ENCODE data around the gene TPK1. TPM values are rescaled to one million over a fixed set of nuclear protein-coding genes. Genes with fewer than 3 reads are reported as not detected.

TPK1 gene
- total and polyA plus RNA-seq, 2 of the 8 experiments (the other 6 are each of a cell fraction or from before 2014, with no cell fraction given), result 1.9 to 2.7 TPM

GRCh38 chr7:144822223-144822622 is 13.6 kb downstream of the TPK1 start:
- Histone ChIP-seq H4K20me1 (replicated peaks in 1 of 2; ENCODE audit: control insufficient read depth in 1 of 2, insufficient read depth in 2 of 2, low read length in 2 of 2) (no peaks in the 10 kb centered on the region), H2BK15ac (ENCODE audit: low read length) (no peak overlapping the region), H3K9me3 (ENCODE audit: insufficient read depth in 2 of 2, low read depth in 1 of 2, low read length in 1 of 2) (no peaks in the 10 kb centered on the region), H3K14ac (ENCODE audit: insufficient read length) (no peak overlapping the region), H3K4me3 (ENCODE audit: extremely low read depth in 1 of 4, insufficient read depth in 2 of 4, low read depth in 3 of 4, low read length in 4 of 4) (no peak overlapping the region), H3K79me2 (ENCODE audit: control insufficient read depth in 1 of 2, insufficient read depth in 2 of 2, low read length in 2 of 2) (no peaks in the 10 kb centered on the region), H3K27ac (ENCODE audit: low read depth, low read length) (no peak overlapping the region), H3K18ac (ENCODE audit: extremely low read depth, low read length) (no peak overlapping the region), H3K23ac (ENCODE audit: insufficient read length) (no peak overlapping the region), H3K4ac (replicated peaks; ENCODE audit: insufficient read length, low read depth, low read length) (no peak overlapping the region), H2BK5ac (ENCODE audit: low read depth, low read length) (no peak overlapping the region), H3K36me3 (ENCODE audit: control insufficient read depth in 2 of 4, insufficient read depth in 4 of 4, low read length in 3 of 4) (no peaks in the 10 kb centered on the region), H3K9ac (replicated peaks in 1 of 4; ENCODE audit: extremely low read depth in 1 of 4, low read depth in 3 of 4, low read length in 3 of 4) (no peak overlapping the region), H2BK12ac (ENCODE audit: low read depth, low read length) (no peak overlapping the region), H3K4me2 (ENCODE audit: insufficient read depth in 1 of 2, low read depth in 2 of 2, low read length in 2 of 2) (no peak overlapping the region), H2BK120ac (replicated peaks; ENCODE audit: low read depth, low read length) (no peak overlapping the region), H2BK20ac (ENCODE audit: low read length) (no peak overlapping the region), H3K23me2 (ENCODE audit: low read depth, low read length) (no peaks in the 10 kb centered on the region), H3K56ac (replicated peaks; ENCODE audit: insufficient read length, low read depth, low read length) (no peak overlapping the region), H2AFZ (ENCODE audit: low read length) (no peak overlapping the region), H4K5ac (ENCODE audit: insufficient read length, low read depth, low read length) (no peak overlapping the region), H2AK5ac (ENCODE audit: low read depth, low read length) (no peak overlapping the region), H3K79me1 (ENCODE audit: low read depth, low read length) (no peaks in the 10 kb centered on the region), H4K91ac (replicated peaks; ENCODE audit: insufficient read length, low read length) (no peak overlapping the region), H4K8ac (ENCODE audit: extremely low read depth, insufficient read depth, low read length) (peak overlapping the region; percentile 36), H3K27me3 (replicated peaks in 1 of 4; ENCODE audit: control insufficient read depth in 3 of 4, extremely low read depth in 1 of 4, insufficient read depth in 3 of 4, low read length in 3 of 4) (no peaks in the 10 kb centered on the region), H3K4me1 (replicated peaks in 1 of 4; ENCODE audit: control insufficient read depth in 3 of 4, insufficient read depth in 4 of 4, low read length in 3 of 4) (peaks cover 0 to 3% (median under 1%) of the 10 kb centered on the region in 4 experiments; a peak in 2 of 7 replicates)
- WGBS, 2 experiments (ENCODE audit: extremely low coverage in 1 of 2, insufficient coverage in 1 of 2, insufficient read length in 1 of 2, insufficient replicate concordance in 2 of 2, low coverage in 1 of 2, low lambda C conversion rate in 2 of 2, missing lambda C conversion rate in 1 of 2), result 88% methylated on average over 3 of the region's 3 CpGs; no CpG with 5 or more reads in 1 of the 2 experiments
- POLR2A ChIA-PET (ENCODE audit: partially characterized antibody), result interaction anchor here (1.3 kb wide), 1 partner anchor 13 kb away, joined by 3 read pairs; no protein-coding TSS in a partner anchor
- DNase-seq (ENCODE audit: low read depth in 1 of 2, low spot score in 2 of 2) (no peak), FAIRE-seq (no peak)
- CTCF ChIA-PET (ENCODE audit: partially characterized antibody), result interaction anchor here (0.7 kb wide), 1 partner anchor 17 kb away, joined by 3 read pairs; no protein-coding TSS in a partner anchor
- TF ChIP-seq MAX (IDR thresholded peaks at IDR 0.05) (no peak), CBX8 (IDR thresholded peaks at IDR 0.05; ENCODE audit: borderline replicate concordance, low read depth, low read length) (no peak), HDAC2 (IDR thresholded peaks at IDR 0.05; ENCODE audit: borderline replicate concordance in 1 of 2, low read depth in 2 of 2, low read length in 2 of 2) (no peak), JUN (IDR thresholded peaks at IDR 0.05; ENCODE audit: low read depth, low read length) (no peak), CHD1 (IDR thresholded peaks at IDR 0.05; ENCODE audit: low read depth, low read length) (no peak), SIRT6 (IDR thresholded peaks at IDR 0.05; ENCODE audit: low read length) (no peak), SIX5 (IDR thresholded peaks at IDR 0.05; ENCODE audit: low read depth, low read length) (no peak), TCF12 (IDR thresholded peaks at IDR 0.05; ENCODE audit: low read depth, low read length) (no peak), POU5F1 (IDR thresholded peaks at IDR 0.05; ENCODE audit: low read depth, low read length) (no peak), GTF2F1 (IDR thresholded peaks at IDR 0.05; ENCODE audit: borderline replicate concordance, low read depth, low read length) (no peak), EP300 (IDR thresholded peaks at IDR 0.05; ENCODE audit: borderline replicate concordance in 1 of 2, low read depth in 2 of 2, low read length in 2 of 2) (no peak), CHD2 (IDR thresholded peaks at IDR 0.05; ENCODE audit: low read length) (no peak), ATF3 (IDR thresholded peaks at IDR 0.05; ENCODE audit: insufficient read depth, low read depth, low read length) (no peak)

All from H1 (cell line).